Measurements from ENCODE around the gene ZNF529.

- TF ChIP-seq, protein P1, sequence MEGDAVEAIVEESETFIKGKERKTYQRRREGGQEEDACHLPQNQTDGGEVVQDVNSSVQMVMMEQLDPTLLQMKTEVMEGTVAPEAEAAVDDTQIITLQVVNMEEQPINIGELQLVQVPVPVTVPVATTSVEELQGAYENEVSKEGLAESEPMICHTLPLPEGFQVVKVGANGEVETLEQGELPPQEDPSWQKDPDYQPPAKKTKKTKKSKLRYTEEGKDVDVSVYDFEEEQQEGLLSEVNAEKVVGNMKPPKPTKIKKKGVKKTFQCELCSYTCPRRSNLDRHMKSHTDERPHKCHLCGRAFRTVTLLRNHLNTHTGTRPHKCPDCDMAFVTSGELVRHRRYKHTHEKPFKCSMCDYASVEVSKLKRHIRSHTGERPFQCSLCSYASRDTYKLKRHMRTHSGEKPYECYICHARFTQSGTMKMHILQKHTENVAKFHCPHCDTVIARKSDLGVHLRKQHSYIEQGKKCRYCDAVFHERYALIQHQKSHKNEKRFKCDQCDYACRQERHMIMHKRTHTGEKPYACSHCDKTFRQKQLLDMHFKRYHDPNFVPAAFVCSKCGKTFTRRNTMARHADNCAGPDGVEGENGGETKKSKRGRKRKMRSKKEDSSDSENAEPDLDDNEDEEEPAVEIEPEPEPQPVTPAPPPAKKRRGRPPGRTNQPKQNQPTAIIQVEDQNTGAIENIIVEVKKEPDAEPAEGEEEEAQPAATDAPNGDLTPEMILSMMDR (IDR thresholded peaks at IDR 0.05), result no peak
- TF ChIP-seq POLR2A (IDR thresholded peaks at IDR 0.05), result no peak
Measured at GRCh38 chr19:36528921-36529518, 44.1 kb downstream of the ZNF529 start.
